Left renal pelvis (tissue), 4 donors: ENCODE data around the gene SPATS2L. TPM values are rescaled to one million over a fixed set of nuclear protein-coding genes. Genes with fewer than 3 reads are reported as not detected.

Experiments used
- DNase-seq, 4 donors: peaks; one replicate each; pipeline ENCODE4 v3.0.0-alpha.2; 2013; ENCODE audit warnings: low read depth in 4 of 4, low spot score in 3 of 4
- polyA plus RNA-seq, 4 donors: library from polyadenylated mRNA; unstranded; fragments of 120-200 nt; gene quantifications; one replicate each; pipeline ENCODE4 v1.2.1, GENCODE V29; 2013; ENCODE audit not compliant: insufficient read length in 4 of 4

The SPATS2L gene
- polyA plus RNA-seq, 4 donors: 126 to 187 (median 150) TPM

GRCh38 chr2:200288670-200289429, 17.6 kb upstream of the SPATS2L start:
- DNase-seq: no peak

GRCh38 chr2:200296118-200296517, 10.4 kb upstream of the SPATS2L start:
- DNase-seq: no peak

GRCh38 chr2:200297100-200297499, 9.4 kb upstream of the SPATS2L start:
- no peak for DNase-seq

- DNase-seq: no peak
Measured at GRCh38 chr2:200297989-200298388, 8.5 kb upstream of the SPATS2L start.

GRCh38 chr2:200298816-200299215, 7.7 kb upstream of the SPATS2L start:
- no peak for DNase-seq

- DNase-seq: no peak
Measured at GRCh38 chr2:200300065-200300464, 6.4 kb upstream of the SPATS2L start.

- DNase-seq: no peak
Measured at GRCh38 chr2:200300638-200301314, 5.7 kb upstream of the SPATS2L start.

- no peak for DNase-seq
Measured at GRCh38 chr2:200301953-200302858, 4.3 kb upstream of the SPATS2L start.

GRCh38 chr2:200302940-200303727, 3.4 kb upstream of the SPATS2L start:
- no peak for DNase-seq

- DNase-seq: peak in 1 of 4 donors; percentile 26
Measured at GRCh38 chr2:200305797-200306195, 697 bp upstream of the SPATS2L start.

GRCh38 chr2:200306931-200307723, 634 bp downstream of the SPATS2L start:
- no peak for DNase-seq

GRCh38 chr2:200307724-200308545, 1.4 kb downstream of the SPATS2L start:
- DNase-seq: no peak

- DNase-seq: no peak
Measured at GRCh38 chr2:200308546-200309295, 2.2 kb downstream of the SPATS2L start.

GRCh38 chr2:200309296-200310049, 3.0 kb downstream of the SPATS2L start:
- no peak for DNase-seq

GRCh38 chr2:200310545-200310971, 4.1 kb downstream of the SPATS2L start:
- DNase-seq: no peak

GRCh38 chr2:200311139-200311538, 4.6 kb downstream of the SPATS2L start:
- no peak for DNase-seq

GRCh38 chr2:200314976-200315567, 8.6 kb downstream of the SPATS2L start:
- no peak for DNase-seq
